Stimulated activated CD8-positive, alpha-beta memory T cell treated with anti-CD3 and anti-CD28 coated beads, Interleukin-4, amount 100 ng/mL, for 24 hours (primary cell): ENCODE measurements around the gene PGA3.
"Not testable (repeated sequence)": the region's sequence is repeated elsewhere in the genome, so short reads cannot be mapped to it uniquely, and the experiment has no call there.

Source experiments
- DNase-seq: peaks from one replicate; pipeline ENCODE4 v3.0.0-alpha.2; 2020; ENCODE audit warnings: low read depth

Gene PGA3

GRCh38 chr11:61252332-61252731, 49.0 kb downstream of the PGA3 start:
- DNase-seq: not testable (repeated sequence)

GRCh38 chr11:61254403-61255025, 51.2 kb downstream of the PGA3 start:
- peak; percentile 44 for DNase-seq

DNA sequence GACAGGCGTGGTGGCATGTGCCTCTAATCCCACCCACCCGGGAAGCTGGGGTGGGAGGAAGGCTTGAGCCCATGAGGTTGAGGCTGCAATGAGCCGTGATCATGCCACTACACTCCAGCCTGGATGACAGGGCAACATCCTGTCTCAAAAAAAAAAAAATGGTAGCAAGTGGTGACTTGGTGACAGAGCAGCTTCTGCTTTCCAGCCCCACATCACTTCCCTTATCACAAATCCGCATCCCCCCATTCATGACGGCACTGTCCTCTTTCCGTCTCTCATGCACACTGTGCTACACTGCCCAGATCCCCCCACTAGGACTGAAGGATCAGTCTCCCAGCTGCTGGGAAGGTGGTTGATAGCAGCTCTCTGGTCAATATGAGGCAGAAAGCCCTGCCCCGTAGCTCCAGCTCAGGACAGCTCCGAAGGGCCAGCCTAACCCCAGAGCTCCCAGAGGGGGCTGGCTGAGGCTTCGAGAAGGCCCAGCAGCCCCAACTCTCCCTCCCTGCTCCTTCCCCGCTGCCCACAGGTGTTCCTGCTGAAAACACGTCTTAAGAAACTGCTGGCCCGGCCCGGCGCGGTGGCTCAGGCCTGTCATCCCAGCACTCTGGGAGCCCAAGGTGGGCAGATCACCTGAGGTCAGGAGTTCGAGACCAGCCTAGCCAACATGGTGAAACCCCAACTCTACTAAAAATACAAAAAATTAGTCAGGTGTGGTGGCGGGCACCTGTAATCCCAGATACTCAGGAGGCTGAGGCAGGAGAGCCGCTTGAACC, 53.6 kb downstream of the PGA3 start:
- DNase-seq: no peak

DNA sequence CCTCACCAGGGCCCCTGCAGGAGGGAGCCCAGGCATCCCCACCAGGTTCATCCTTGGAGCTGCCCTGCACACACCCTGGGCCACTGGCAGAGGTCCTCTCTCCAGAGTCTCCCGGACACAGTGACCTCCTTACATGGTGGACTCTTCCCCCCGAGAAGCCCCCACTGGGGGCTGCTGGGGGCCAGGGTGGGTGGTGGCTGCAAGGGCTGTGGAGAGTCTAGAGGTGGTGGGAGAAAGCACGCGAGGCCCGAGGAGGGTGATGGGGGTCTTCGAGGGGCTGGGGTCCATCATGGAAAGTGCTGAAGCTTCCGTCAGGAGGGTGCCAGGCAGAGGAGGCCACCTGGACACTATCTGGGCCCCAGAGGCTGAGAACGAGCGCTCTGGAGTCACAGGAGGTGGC, 55.2 kb downstream of the PGA3 start:
- DNase-seq: no peak

GRCh38 chr11:61259363-61259762, 56.0 kb downstream of the PGA3 start:
- no peak for DNase-seq
